NT2/D1 (cell line): Measurements from ENCODE around the gene CIAO3.

Source experiments
- SUZ12 ChIP-seq: IDR thresholded peaks from 2 replicates; pipeline ENCODE4 v1.6.1; 2011; ENCODE audit not compliant: insufficient read length, insufficient read depth; ENCODE audit errors: extremely low read depth
- YY1 ChIP-seq: IDR thresholded peaks from 2 replicates; pipeline ENCODE4 v1.6.1; 2011; ENCODE audit not compliant: insufficient read length, insufficient read depth
- ZNF274 ChIP-seq: IDR thresholded peaks from 2 replicates; pipeline ENCODE4 v1.6.1; 2011; ENCODE audit warnings: mild to moderate bottlenecking, low read depth, low read length

DNA sequence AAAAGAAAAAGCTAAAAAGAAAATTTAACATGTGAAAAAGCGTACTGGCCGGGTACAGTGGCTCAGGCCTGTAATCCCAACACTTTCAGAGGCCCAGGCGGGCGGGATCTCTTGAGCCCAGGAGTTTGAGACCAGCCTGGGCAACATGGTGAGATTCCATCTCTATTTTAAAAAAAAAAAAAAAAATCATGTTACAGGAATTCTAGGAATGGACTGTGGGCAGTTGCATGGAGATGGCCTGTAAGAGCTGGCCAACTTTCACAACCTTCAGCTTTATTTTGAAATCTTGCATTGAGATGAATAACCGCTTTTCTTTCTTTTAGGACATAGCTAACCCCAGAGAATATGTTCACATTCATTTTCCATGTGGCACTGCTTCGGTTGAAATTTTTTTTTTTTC lies 8.2 kb upstream of the CIAO3 start:
- TF ChIP-seq ZNF274 (no peak), SUZ12 (no peak), YY1 (no peak)
